Stimulated activated CD8-positive, alpha-beta memory T cell treated with anti-CD3 and anti-CD28 coated beads, Interleukin-12 subunit alpha, Interleukin-12 subunit beta, amount 100 ng/mL, for 4 hours (primary cell): Measurements from ENCODE around the gene ZNF382.
"Not testable (repeated sequence)": the region's sequence is repeated elsewhere in the genome, so short reads cannot be mapped to it uniquely, and the experiment has no call there.

Experiments used
- DNase-seq: peaks from one replicate; pipeline ENCODE4 v3.0.0-alpha.2; 2020; ENCODE audit warnings: low read depth

ZNF382 gene

DNA sequence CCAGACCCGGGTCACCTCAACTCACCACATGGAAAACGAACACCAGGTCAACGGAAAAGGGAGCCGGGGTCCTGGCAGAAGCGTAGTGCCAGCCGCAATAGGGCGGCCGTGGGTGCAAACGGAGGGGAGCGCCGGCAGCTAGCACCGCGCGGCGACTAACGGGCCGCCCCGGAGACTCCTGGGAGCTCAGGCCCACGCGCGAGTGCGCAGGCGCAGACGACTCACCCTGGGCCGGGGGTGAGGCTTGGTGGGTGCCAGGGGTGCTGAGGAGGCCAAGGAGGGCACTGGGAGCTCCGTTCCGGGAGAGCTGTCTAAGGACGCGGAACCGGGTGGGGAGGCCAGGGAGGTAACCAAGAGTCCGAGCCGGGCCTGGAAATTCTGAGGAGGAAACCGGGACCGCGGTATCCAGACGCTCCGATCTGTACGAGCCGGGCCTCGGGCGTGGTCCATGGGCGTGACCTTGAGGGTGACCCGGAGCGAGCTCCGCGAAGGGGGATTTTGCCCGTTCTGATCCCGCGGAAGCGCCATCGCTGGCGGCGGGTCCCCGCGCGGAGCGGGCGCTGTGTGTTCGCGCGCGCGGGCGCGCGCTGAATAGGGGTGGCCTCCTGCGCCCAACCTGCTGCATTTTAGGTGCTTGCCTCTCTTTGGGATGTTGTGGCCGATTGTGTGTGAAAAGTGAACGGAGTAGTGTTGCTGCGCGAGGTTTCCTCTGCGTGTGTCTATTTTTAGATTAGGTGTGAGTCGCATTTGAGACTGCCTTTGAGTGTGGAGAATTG lies at the start of gene ZNF382:
TSS of gene ZNF382 (plus strand) at position 213 of the 776 bp plus-strand sequence. CDS start 4,602 bp downstream, outside the sequence.
- DNase-seq: peak; percentile 80

DNA sequence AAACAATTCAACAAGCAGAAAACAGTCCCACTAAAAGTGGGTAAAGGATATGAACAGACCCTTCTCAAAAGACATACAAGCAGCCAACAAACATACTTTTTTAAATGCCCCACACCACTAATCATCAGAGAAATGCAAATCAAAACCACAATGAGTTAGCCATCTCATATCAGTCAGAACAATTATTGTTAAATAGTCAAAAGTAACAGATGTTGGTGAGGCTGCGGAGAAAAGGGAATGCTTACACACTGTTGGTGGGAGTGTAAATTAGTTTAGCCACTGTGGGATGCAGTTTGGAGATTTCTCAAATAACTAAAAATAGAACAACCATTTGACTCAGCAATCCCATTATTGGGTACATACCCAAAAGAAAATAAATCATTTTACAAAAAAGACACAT lies 40.7 kb upstream of the ZNF382 start:
- DNase-seq: no peak

DNA sequence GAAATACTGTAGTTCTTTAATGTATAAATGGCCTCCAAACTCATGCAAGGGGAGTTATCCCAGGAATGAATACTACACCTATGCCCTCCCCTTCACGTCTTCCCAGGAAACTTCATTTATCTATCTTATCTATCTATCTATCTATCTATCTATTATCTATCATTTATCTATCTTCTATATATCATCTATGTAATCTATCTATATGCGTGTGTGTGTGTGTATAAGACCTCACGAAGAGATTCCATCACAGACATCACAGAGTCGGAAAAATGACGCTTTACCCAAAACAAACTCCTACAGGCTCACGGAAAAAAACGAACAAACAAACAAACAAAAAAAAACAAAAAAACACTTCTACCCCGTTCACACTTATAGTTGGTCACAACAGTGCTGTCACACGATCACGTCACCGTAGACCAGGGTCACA lies 32.5 kb upstream of the ZNF382 start:
- DNase-seq: no peak

DNA sequence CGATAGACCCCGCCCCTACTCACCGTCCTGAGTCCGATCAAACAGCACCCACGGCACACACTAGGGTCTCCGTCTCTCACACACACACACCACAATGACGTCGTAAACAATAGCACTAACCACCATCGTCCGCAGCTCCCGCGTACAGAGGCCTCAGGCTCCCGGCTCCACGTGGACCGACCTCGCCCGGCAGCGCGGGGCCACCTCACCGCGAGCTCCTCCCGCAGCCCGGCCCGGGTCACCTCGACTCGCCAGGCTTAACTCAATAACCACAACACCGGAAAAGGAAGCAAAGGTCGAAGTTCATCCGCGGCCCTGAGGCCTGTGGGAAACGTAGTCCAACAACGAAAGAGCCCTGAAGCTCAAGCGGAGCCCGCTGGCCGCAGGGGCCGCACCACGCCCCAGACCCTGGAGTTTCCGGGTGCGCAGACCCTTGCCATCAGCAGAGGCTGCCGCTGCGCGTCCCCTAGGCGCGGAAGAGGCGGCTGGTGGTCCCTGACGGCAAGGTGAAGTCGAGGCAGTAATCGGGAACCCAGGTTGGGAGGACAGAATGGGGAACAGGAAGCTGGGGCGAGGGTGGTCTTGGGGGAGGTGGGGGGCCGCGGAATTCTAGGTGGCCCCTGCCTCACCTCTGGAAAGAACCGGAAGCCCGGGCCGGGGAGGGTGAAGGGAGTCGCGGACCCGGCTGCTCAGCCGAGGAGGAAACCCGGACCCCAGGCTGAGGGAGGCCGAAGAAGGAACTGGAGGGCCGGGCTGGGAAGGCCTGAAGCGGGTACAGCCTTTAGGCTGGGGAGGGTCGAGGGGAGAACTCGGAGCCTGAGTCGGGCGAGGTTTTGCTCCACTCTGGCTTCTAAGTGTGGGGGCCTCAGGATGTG lies 31.9 kb upstream of the ZNF382 start, which contains the start of gene ZNF529:
TSS of gene ZNF529 (minus strand) at position 273 of the 875 bp plus-strand sequence. CDS start 946 bp downstream, outside the sequence.
- peak; percentile 77 for DNase-seq

DNA sequence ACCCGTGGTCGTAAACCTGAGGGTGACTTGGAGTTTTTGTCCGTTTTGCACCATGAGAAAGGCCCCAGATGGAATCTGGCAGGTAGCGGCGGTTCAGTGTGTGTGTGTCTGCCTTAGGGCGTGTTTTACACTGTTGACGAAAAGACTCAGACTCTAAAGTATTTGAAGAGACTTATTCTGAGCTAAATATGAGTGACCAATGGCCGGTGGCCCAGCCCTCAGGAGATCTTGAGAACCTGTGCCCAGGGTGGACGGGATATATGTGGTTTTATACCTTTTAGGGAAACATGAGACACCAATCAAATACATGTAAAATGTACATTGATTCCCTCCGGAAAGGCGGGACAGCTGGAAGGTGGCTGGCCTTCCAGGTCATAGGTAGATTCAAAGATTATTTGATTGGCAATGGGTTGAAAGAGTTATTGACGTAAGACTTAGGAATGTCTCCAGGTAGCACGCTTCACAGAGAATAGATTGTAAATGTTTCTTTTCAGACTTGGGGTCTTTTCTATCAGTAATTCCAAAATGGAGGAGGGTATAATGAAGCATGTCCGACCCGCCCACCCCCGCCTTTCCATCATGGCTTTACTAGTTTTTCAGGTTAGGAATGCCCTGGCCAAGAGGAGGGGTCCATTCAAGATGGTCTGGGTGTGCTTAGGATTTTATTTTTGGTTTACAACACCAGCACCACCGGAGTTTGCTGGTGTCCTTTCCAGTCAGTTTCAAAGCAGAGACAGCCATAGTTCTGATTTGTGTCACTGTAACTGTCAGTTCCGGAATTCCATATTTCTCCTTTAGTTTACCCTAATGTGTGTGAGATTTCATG lies 31.0 kb upstream of the ZNF382 start:
- DNase-seq: no peak

DNA sequence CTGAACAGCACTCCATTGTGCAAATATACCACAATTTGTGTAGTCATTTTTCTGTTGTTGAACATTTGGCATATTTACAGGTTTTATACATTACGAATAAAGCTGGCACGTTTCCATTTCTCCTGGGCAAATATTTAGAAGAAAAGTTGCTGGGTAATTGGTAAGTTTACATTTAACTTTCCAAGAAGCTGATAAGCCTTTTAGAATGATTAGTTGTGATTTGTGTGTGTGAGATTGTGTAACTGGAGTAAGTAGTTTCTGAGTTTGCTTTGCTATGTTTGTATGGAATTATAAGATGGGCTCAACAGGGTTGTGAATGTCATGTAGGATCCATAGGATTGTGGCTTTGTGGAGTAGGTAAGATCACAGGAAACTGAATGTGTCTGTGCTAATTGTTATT lies 30.4 kb upstream of the ZNF382 start:
- no peak for DNase-seq

DNA sequence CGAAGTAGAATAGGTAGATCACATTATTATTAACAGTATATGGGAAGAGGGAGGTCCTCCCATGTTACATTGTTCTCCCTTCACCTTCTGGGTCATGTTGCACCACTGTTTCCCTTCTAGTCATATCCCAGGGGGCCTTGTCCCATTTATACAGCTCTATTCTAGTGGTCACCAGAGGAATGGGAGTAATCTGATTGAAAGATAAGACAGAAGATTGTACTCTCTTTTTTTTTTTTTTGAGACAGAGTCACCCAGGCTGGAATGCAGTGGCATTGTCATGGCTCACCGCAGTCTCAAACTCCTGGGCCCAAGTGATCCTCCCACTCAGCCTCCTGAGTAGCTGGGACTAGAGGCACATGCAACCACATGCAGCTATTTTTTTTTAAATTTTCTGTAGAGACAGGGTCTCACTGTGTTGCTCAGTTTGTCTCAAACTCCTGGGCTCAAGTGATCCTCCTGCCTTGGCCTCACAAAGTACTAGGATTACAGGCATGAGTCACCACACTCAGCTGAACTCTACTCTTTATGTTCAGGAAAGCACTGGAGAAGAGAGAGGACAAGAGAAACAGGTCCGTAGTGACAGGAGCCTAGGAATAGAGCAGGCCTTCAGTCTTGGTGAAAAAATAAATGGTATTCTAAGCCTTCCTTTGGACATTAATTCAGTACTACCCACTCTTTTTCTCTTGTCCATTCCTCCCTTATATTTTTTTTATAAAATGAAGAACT lies 27.7 kb upstream of the ZNF382 start:
- DNase-seq: no peak

DNA sequence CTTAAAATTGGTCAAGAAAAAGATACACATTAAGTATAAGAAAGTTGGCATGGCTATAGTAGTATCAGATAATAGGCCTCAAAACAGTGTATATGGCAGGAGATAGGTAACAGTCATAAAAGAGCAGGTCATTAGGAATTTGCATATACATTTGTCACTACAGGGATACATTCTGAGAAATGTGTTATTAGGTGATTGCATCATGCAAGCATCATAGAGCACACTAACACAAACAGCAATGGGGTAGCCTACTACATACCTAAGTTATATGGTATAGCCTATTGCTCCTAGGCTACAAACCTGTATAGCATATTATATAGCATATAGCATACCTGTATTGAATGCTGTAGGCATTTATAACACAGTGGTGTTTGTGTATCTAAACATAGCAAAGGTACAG lies 25.9 kb upstream of the ZNF382 start:
- no peak for DNase-seq

DNA sequence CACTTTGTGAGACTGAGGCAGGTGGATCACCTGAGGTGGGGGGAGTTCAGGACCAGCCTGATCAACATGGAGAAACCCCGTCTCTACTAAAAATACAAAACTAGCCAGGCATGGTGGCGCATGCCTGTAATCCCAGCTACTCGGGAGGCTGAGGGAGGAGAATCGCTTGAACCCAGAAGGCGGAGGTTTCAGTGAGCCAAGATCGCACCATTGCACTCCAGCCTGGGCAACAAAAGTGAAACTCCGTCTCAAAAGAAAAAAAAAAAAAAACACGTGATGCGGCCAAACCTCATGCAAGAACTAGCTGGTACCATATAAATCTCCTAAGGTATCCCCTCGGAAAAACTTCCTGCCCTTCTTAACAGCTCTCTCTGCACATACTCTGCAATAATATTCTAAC lies 2.4 kb upstream of the ZNF382 start:
- not testable (repeated sequence) for DNase-seq

DNA sequence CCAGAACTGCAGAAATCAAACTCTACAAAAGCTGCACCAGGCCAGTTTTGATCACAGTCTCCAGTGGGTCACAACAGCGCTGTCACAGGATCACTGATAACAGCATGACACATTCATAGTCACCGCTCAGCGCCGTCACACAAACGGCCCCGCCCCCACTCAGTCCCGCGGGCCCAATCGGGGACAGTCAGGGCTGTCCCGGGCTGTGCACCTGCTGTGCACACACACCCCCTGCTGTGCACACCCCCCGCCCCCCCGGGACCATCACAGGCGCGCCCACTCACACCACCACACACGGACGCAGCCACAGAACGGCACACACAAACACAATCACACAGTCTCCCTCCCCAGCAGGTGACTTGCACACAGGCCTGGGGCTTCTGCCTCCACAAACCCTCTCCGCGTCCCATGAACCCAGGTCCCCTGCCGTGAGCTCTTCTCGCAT lies 435 bp upstream of the ZNF382 start:
- DNase-seq: peak; percentile 78

DNA sequence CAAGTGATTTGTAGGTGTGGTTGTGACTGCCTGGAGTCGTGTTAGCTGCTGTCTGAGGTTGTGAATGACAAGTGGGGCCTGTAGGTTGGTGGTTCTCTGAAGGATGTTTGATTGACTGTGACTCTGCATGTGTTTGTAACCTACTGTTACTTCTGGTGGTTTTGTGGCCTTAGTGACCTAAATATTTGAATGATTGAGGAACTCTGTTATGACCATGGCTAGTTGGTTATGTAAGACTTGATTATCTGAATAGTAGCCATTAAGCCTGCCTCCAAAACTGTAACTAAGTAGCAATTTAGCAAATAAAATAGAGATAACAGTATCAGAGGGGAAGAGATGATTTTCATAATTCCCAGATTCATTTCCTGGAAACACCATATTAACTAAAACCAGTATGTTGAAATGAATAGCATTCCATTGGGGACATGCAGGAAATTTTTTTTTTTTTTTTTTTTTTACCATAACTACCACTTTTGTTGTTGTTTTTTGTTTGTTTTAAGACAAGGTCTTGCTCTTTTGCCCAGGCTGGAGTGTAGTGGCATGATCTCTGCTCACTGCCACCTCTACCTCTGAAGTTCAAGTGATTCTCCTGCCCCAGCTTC lies 865 bp downstream of the ZNF382 start:
- no peak for DNase-seq

DNA sequence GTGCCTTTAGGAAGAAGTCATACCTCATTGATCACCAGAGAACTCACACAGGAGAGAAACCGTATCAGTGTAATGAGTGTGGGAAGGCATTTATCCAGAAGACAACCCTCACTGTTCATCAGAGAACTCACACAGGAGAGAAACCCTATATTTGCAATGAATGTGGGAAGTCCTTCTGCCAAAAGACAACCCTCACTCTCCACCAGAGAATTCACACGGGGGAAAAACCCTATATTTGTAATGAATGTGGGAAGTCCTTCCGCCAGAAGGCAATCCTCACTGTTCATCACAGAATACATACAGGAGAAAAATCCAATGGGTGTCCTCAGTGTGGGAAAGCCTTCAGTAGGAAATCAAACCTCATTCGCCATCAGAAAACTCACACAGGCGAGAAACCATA lies 21.9 kb downstream of the ZNF382 start:
- no peak for DNase-seq

DNA sequence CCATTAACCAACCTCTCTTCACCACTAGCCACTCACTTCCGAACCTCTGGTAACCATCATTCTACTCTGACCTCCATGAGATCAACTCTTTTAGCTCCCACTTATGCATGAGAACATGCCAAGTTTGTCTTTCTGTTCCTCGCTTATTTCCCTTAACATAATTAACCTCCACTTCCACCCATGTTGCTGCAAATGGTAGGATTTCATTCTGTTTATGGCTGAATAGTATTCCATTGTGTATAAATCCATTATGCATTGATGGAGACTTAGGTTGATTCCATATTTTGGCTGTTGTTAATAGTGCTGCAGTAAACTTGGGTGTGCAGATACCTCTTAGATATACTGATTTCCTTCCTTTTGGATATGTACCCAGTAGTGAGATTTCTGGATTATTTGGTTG lies 30.2 kb downstream of the ZNF382 start:
- DNase-seq: no peak

DNA sequence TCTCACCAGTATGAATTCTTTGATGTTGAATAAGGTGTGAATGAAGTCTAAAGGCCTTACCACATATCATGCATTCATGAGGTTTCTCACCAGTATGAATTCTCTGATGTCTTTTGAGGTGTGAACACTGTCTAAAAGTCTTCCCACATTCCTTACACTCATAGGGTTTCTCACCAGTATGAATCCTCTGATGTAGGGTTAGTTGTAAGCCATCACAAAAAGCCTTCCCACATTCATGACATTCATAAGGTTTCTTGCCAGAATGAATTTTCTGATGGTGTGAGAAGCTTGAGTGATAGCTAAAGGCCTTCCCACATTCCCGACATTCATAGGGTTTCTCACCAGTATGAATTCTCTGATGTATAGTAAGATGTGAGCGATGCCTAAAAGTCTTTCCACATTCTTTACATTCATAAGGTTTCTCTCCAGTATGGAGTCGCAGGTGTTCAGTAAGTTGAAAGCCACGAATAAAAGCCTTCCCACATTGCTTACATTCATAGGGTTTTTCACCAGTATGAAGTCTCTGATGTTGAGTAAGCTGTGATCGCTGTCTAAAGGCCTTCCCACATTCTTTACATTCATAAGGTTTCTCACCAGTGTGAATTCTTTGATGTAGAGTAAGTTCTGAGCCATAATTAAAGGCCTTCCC lies 33.9 kb downstream of the ZNF382 start:
- DNase-seq: no peak

DNA sequence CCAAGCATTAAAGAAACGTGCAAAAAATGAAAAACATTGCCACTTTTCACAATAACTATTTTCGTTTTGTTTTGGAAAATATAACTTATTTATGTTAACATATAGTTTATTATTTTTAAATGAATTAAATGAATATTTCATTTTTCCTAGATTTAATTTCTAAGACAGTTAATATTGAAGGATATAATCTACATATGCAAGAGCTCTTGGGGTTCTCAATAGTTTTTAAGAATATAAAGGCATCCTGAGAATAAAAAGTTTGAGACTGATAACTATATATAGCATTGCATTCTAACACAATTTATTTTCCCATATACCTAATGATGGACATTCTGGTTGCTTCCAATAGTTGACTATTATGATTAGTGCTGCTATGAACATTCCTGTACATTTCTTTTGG lies 41.6 kb downstream of the ZNF382 start:
- DNase-seq: no peak

DNA sequence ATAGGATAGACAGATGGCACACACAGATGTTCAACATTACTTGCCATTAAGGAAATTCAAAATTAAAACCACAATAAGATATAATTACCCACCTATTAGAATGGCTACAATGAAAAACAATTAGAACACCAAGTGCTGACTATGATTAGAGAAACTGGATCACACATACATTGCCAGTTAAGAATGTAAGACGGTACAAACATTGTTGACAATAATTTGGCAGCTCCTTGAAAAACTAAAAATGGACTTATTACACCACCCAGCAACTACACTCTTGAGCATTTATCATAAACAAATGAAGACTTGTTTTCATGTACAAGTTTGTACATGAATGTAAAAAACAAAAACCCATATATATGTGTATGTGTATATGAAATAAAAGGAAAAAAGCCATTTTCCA lies 47.8 kb downstream of the ZNF382 start:
- DNase-seq: no peak

DNA sequence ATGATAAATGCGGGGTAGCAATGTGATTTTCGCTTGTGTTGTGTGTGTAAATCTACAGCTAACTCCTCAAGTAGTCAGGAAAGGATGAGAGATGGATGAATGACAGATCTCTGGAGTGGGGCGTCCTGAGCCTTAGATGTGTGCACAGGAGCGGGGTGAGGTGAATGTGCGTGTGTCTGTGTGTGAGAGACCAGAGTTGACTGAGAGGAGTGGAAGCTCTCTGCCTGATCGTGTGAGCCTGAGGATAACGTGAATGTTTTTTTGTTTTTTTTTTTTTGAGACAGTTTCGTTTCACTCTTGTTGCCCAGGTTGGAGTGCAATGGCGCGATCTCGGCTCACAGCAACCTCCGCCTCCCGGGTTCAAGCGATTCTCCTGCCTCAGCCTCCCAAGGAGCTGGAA lies 60.7 kb downstream of the ZNF382 start:
- no peak for DNase-seq

DNA sequence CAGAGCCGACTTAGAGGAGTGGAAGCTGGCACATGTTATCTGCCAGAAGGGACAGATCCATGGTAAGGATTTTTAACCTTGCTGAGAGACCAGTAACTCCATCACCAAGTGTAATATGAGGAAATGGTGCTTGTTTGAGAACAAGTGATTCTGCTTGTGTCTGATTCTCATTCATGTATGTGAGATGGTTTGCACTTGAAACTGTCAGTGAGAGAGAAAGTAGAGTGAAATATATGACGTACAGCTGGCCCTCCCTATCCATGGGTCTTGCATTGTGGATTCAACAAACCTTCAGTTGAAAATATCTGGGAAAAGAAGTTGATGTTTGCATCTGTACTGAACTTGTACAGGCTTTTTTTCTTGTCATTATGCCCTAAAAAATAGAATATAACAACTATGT lies 63.5 kb downstream of the ZNF382 start:
- no peak for DNase-seq

DNA sequence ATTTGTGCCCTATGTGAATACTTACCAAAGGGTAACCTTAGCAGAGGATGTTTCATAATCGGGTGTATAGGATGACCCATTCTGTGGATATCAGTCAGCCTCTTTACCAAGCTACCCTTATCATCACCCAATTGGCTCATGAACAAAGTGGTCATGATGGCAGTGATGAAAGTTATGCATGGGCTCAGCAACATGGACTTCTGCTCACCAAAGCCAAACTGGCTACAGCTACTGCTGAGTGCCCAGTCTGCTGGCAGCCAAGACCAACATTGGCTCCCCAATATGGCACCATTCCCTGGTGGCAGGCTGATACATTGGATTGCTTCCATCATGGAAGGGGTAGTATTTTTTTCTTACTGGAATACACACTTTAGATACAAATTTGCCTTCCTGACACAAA lies 67.3 kb downstream of the ZNF382 start:
- no peak for DNase-seq

DNA sequence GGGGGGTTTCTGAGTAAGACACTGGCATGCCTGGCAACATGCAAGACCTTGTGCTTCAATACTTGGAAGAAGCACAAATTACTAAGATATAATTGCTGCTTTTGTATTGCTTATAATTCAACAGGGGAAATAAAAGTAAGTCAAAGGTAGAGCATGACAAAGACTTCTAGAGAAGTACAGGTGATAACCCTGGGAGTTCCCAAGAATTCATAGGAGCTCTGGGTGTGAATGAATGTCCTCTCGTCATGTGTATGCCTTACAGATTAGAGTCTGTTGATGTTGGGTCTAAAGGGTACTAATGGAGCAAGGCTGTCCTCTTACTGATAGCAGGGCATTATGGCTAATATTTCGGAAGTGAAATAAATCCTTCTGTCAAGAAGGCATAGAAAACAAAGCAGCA lies 69.1 kb downstream of the ZNF382 start:
- DNase-seq: no peak

DNA sequence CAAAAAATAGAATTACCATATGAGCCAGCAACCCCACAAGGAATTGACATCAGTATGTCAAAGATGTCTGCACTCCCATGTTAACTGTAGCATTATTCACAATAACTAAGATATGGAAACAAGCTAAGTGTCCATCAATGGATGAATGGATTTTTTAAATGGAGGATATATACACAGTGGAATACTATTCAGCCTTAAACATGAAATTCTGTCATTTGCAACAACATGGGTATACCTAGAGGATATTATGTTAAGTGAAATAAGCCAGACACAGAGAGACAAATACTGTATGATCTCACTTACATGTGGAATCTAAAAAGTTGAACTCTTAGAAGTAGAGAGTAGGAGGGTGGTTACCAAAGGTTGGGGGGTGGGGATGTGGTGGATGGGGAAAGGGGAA lies 74.3 kb downstream of the ZNF382 start:
- no peak for DNase-seq
